ENCODE results near the gene FANCE. TPM values are rescaled to one million over a fixed set of nuclear protein-coding genes. Genes with fewer than 3 reads are reported as not detected.

Gene FANCE, protein sequence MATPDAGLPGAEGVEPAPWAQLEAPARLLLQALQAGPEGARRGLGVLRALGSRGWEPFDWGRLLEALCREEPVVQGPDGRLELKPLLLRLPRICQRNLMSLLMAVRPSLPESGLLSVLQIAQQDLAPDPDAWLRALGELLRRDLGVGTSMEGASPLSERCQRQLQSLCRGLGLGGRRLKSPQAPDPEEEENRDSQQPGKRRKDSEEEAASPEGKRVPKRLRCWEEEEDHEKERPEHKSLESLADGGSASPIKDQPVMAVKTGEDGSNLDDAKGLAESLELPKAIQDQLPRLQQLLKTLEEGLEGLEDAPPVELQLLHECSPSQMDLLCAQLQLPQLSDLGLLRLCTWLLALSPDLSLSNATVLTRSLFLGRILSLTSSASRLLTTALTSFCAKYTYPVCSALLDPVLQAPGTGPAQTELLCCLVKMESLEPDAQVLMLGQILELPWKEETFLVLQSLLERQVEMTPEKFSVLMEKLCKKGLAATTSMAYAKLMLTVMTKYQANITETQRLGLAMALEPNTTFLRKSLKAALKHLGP
- total RNA-seq (2021; ENCODE audit: unreplicated experiment), result 4.3 TPM
- 2.8 TPM for polyA plus RNA-seq (2012; ENCODE audit: insufficient read length)
- percentile 50 among the genes with signal in this experiment for Bru-seq, nascent RNA
- percentile 54 among the genes with signal in this experiment for BruChase-seq, experiment 1, labeled RNA remaining after a 2-hour chase
- percentile 54 among the genes with signal in this experiment for BruChase-seq, experiment 2, labeled RNA remaining after a 6-hour chase
- long read RNA-seq, partial matches to known transcripts, result 3 of 8 reads
- long read RNA-seq, other reads (novel, unspliced or antisense), result 5 of 8 reads

DNA sequence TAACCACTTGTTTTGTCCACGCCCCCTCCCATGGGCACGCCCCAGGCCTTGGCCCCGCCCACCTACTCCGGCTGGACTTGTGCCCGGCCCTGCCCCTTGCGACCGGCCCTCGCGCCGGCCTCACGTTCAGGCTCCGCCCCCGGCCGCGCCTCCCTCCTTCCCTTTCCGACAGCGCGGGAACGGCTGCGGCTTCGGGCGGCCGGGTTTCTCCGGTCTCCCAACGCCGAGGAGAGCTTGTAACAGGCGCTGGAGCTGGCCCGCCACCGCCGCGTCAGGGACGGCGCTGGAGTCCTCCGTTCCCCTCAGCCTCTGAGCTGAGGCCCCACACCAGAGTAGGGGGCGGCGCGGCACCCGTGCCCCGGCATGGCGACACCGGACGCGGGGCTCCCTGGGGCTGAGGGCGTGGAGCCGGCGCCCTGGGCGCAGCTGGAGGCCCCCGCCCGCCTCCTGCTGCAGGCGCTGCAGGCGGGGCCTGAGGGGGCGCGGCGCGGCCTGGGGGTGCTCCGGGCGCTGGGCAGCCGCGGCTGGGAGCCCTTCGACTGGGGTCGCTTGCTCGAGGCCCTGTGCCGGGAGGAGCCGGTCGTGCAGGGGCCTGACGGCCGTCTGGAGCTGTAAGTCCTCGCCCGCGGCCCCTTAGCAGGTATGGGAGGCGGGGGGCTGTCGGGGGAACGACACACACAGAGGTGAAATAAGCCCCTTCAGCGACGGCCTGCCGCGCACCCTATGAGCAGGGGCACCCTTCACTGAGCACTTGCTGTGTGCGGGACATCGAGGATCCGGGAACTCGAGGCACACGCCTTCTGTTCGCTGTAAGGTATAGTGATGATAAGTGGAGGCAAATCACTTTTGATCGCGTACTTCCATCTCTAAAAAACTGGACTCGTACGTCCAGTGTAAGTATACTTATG lies at the start of gene FANCE:
TSS of gene FANCE (plus strand) at position 156 of the 908 bp plus-strand sequence. CDS start at position 364, 208 bp downstream.
- intact Hi-C loops (cut with micrococcal nuclease; ENCODE audit: unreplicated experiment), result no loop called here
- TF ChIP-seq, protein P1, sequence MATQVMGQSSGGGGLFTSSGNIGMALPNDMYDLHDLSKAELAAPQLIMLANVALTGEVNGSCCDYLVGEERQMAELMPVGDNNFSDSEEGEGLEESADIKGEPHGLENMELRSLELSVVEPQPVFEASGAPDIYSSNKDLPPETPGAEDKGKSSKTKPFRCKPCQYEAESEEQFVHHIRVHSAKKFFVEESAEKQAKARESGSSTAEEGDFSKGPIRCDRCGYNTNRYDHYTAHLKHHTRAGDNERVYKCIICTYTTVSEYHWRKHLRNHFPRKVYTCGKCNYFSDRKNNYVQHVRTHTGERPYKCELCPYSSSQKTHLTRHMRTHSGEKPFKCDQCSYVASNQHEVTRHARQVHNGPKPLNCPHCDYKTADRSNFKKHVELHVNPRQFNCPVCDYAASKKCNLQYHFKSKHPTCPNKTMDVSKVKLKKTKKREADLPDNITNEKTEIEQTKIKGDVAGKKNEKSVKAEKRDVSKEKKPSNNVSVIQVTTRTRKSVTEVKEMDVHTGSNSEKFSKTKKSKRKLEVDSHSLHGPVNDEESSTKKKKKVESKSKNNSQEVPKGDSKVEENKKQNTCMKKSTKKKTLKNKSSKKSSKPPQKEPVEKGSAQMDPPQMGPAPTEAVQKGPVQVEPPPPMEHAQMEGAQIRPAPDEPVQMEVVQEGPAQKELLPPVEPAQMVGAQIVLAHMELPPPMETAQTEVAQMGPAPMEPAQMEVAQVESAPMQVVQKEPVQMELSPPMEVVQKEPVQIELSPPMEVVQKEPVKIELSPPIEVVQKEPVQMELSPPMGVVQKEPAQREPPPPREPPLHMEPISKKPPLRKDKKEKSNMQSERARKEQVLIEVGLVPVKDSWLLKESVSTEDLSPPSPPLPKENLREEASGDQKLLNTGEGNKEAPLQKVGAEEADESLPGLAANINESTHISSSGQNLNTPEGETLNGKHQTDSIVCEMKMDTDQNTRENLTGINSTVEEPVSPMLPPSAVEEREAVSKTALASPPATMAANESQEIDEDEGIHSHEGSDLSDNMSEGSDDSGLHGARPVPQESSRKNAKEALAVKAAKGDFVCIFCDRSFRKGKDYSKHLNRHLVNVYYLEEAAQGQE (IDR thresholded peaks at IDR 0.05; ENCODE audit: insufficient read depth in 1 of 2, low read depth in 2 of 2, low read length in 1 of 2), result no peak
- TF ChIP-seq SIN3A (IDR thresholded peaks at IDR 0.05; ENCODE audit: borderline replicate concordance, insufficient read depth, low read depth, low read length), result peak; percentile 94; the same call in 1 of the 2 replicates
- peak; percentile 49; the same call in 1 of the 2 replicates for TF ChIP-seq POLR2AphosphoS5 (IDR thresholded peaks at IDR 0.05; ENCODE audit: low read depth, low read length)
- TF ChIP-seq TCF7L2 (IDR thresholded peaks at IDR 0.05; ENCODE audit: low read depth, low read length), result no peak
- TF ChIP-seq, protein P2, sequence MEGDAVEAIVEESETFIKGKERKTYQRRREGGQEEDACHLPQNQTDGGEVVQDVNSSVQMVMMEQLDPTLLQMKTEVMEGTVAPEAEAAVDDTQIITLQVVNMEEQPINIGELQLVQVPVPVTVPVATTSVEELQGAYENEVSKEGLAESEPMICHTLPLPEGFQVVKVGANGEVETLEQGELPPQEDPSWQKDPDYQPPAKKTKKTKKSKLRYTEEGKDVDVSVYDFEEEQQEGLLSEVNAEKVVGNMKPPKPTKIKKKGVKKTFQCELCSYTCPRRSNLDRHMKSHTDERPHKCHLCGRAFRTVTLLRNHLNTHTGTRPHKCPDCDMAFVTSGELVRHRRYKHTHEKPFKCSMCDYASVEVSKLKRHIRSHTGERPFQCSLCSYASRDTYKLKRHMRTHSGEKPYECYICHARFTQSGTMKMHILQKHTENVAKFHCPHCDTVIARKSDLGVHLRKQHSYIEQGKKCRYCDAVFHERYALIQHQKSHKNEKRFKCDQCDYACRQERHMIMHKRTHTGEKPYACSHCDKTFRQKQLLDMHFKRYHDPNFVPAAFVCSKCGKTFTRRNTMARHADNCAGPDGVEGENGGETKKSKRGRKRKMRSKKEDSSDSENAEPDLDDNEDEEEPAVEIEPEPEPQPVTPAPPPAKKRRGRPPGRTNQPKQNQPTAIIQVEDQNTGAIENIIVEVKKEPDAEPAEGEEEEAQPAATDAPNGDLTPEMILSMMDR (IDR thresholded peaks at IDR 0.05), result no peak
- H3K27ac ChIP-seq (ENCODE audit: low read length), result peak within 1 kb of the TSS; percentile 51; the same call in 1 of the 2 replicates

DNA sequence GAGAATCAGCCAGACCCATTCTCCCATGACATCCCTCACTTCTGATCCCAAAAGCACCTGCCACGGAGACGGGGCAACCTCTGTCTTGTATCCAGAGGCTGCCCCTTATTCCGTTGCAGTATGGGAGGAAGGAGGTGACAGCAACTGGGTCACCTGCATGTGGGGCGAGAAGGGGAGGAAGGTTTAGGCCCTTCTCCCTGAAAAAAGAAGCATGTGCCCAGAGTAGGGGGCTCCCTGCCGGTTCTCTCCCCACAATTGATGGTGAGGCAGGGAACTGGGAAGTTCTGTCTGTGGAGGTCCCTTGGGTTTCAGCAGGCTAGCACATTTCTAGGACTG lies 49.3 kb upstream of the FANCE start:
- ATAC-seq, result no peak
- DNase-seq (ENCODE audit: low read depth, low spot score), result no peak

More for the DNA sequence above, at the start of gene FANCE:
- no peak for DNase-seq (ENCODE audit: low read depth, low spot score)
- Histone ChIP-seq H3K4me1 (ENCODE audit: control insufficient read depth, insufficient read depth, low read length) (peaks cover 18% of the 10 kb centered on the region), H3K9me3 (ENCODE audit: control insufficient read depth, insufficient read depth, low read depth, low read length) (no peaks in the 10 kb centered on the region), H3K4me3 (ENCODE audit: low read depth in 2 of 2, low read length in 2 of 2) (peak within 1 kb of the TSS; percentile 62 to 65), H3K36me3 (ENCODE audit: control insufficient read depth, insufficient read depth, low read length) (no peaks in the 10 kb centered on the region), H3K27me3 (ENCODE audit: control insufficient read depth, insufficient read depth, low read length) (no peaks in the 10 kb centered on the region)
- POLR2A ChIA-PET, result interaction anchor here (0.6 kb wide), 1 partner anchor 281 kb away, joined by 10 read pairs; no protein-coding TSS in a partner anchor
- in situ Hi-C loops (cut with HindIII; ENCODE audit: low pct_unique_long_range_greater_than_20kb, low sequenced_read_pairs), result no loop called here
- CTCF ChIA-PET, result interaction anchor here (0.6 to 1.9 kb wide), 3 partner anchors 51 to 110 kb away, joined by 3 to 5 read pairs (median 3); partner anchors contain the start of gene PPARD
- ATAC-seq, result peak; percentile 93
- no TSS peak for BruUV-seq (replicated peaks)

More for the DNA sequence above, 49.3 kb upstream of the FANCE start:
- CTCF ChIA-PET, result no interaction called here
- no peaks in the 10 kb centered on the region for H3K36me3 ChIP-seq (ENCODE audit: control insufficient read depth, insufficient read depth, low read length)
- H3K9me3 ChIP-seq (ENCODE audit: control insufficient read depth, insufficient read depth, low read depth, low read length), result no peaks in the 10 kb centered on the region
- POLR2A ChIA-PET, result no interaction called here
- intact Hi-C loops (cut with micrococcal nuclease; ENCODE audit: unreplicated experiment) (no loop called here), in situ Hi-C loops (cut with HindIII; ENCODE audit: low pct_unique_long_range_greater_than_20kb, low sequenced_read_pairs) (no loop called here)
- no peaks in the 10 kb centered on the region for H3K27me3 ChIP-seq (ENCODE audit: control insufficient read depth, insufficient read depth, low read length)
- H3K4me3 ChIP-seq (ENCODE audit: low read depth in 2 of 2, low read length in 2 of 2), result no peak overlapping the region
- H3K4me1 ChIP-seq (ENCODE audit: control insufficient read depth, insufficient read depth, low read length), result no peaks in the 10 kb centered on the region
- no peak overlapping the region for H3K27ac ChIP-seq (ENCODE audit: low read length)
- BruUV-seq (replicated peaks), result no TSS peak
- TF ChIP-seq, protein P2 (IDR thresholded peaks at IDR 0.05), result no peak
- TF ChIP-seq SIN3A (IDR thresholded peaks at IDR 0.05; ENCODE audit: borderline replicate concordance, insufficient read depth, low read depth, low read length) (no peak), TCF7L2 (IDR thresholded peaks at IDR 0.05; ENCODE audit: low read depth, low read length) (no peak), POLR2AphosphoS5 (IDR thresholded peaks at IDR 0.05; ENCODE audit: low read depth, low read length) (no peak)
- TF ChIP-seq, protein P1 (IDR thresholded peaks at IDR 0.05; ENCODE audit: insufficient read depth in 1 of 2, low read depth in 2 of 2, low read length in 1 of 2), result no peak
